ENCODE data around the gene SRCAP.
"Not testable (repeated sequence)": the region's sequence is repeated elsewhere in the genome, so short reads cannot be mapped to it uniquely, and the experiment has no call there.

SRCAP gene

DNA sequence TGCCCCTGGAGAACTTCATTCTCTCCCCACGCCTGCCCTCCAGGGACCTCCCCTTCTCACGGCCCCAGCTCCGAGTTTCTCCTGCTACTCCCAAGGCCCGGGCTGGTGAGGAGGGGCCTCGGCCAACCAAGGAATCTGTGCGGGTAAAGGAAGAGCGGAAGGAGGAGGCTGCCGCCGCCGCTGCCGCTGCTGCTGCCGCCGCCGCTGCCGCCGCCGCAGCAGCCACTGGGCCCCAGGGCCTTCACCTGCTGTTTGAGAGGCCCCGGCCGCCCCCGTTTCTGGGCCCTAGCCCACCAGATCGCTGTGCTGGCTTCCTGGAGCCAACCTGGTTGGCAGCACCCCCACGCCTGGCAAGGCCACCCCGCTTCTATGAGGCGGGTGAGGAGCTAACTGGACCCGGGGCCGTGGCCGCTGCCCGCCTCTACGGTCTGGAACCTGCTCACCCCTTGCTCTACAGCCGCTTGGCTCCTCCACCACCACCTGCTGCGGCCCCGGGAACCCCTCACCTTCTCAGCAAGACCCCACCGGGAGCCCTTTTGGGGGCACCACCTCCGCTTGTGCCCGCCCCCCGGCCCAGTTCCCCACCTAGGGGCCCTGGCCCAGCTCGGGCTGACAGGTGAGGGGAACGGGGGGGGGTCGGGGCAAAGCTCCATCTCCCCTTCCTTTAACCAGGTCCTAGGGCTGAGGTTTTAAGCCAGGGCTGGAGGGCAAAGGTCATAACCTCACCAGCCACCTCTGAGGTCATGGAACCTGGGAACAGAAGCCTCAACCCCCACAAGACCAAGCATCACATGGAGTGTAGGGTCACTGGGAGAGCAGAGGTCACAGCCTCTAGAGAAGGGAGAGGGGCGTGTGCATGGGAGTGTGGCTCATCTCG is 29.7 kb upstream of the SRCAP start:
- peak; percentile 6 for ATAC-seq (replicated peaks)
- Mint-ChIP-seq H3K27ac (peak overlapping the region in 1 of 2 donors; percentile 55), H3K27me3 (no peaks in the 10 kb centered on the region), H3K4me1 (ENCODE audit: low read depth in 2 of 2) (peaks cover 0 to 13% of the 10 kb centered on the region in 2 donors), H3K4me3 (no peak overlapping the region), H3K9me3 (no peaks in the 10 kb centered on the region), H3K36me3 (ENCODE audit: insufficient read depth) (peaks cover 65% of the 10 kb centered on the region)
- DNase-seq: no peak

- DNase-seq: no peak
- Mint-ChIP-seq H3K4me3 (no peak overlapping the region), H3K36me3 (ENCODE audit: insufficient read depth) (peaks cover 60% of the 10 kb centered on the region), H3K4me1 (ENCODE audit: low read depth in 2 of 2) (peaks cover 0 to 13% of the 10 kb centered on the region in 2 donors), H3K27ac (peak overlapping the region; percentile 35 to 55), H3K9me3 (no peaks in the 10 kb centered on the region), H3K27me3 (no peaks in the 10 kb centered on the region)
- peak; percentile 21 for ATAC-seq (replicated peaks)
These were observed 28.8 kb upstream of the SRCAP start for GRCh38 chr16:30669903-30670824.

- no peaks in the 10 kb centered on the region for H3K9me3 Mint-ChIP-seq
- H3K4me1 Mint-ChIP-seq (ENCODE audit: low read depth in 2 of 2): peaks cover 0 to 4% of the 10 kb centered on the region in 2 donors
- peak overlapping the region in 1 of 2 donors; percentile 46 for H3K27ac Mint-ChIP-seq
- ATAC-seq (replicated peaks): no peak
- H3K4me3 Mint-ChIP-seq: no peak overlapping the region
- no peaks in the 10 kb centered on the region for H3K27me3 Mint-ChIP-seq
- peaks cover 18% of the 10 kb centered on the region for H3K36me3 Mint-ChIP-seq (ENCODE audit: insufficient read depth)
- no peak for DNase-seq
These were observed 23.8 kb upstream of the SRCAP start for GRCh38 chr16:30675143-30675542.

GRCh38 chr16:30677931-30678585 is 20.9 kb upstream of the SRCAP start:
- H3K9me3 Mint-ChIP-seq: no peaks in the 10 kb centered on the region
- no peaks in the 10 kb centered on the region for H3K27me3 Mint-ChIP-seq
- no peak overlapping the region for H3K27ac Mint-ChIP-seq
- DNase-seq (no peak), ATAC-seq (replicated peaks) (no peak)
- no peaks in the 10 kb centered on the region for H3K4me1 Mint-ChIP-seq (ENCODE audit: low read depth in 2 of 2)
- H3K4me3 Mint-ChIP-seq: no peak overlapping the region
- peaks cover 4% of the 10 kb centered on the region for H3K36me3 Mint-ChIP-seq (ENCODE audit: insufficient read depth)

GRCh38 chr16:30678586-30678970 is 20.4 kb upstream of the SRCAP start:
- H3K9me3 Mint-ChIP-seq: no peaks in the 10 kb centered on the region
- H3K27me3 Mint-ChIP-seq: no peaks in the 10 kb centered on the region
- DNase-seq (no peak), ATAC-seq (replicated peaks) (no peak)
- no peak overlapping the region for H3K4me3 Mint-ChIP-seq
- no peaks in the 10 kb centered on the region for H3K4me1 Mint-ChIP-seq (ENCODE audit: low read depth in 2 of 2)
- no peak overlapping the region for H3K27ac Mint-ChIP-seq
- peaks cover 4% of the 10 kb centered on the region for H3K36me3 Mint-ChIP-seq (ENCODE audit: insufficient read depth)

- no peak overlapping the region for H3K27ac Mint-ChIP-seq
- no peaks in the 10 kb centered on the region for H3K9me3 Mint-ChIP-seq
- no peaks in the 10 kb centered on the region for H3K36me3 Mint-ChIP-seq (ENCODE audit: insufficient read depth)
- DNase-seq: no peak
- H3K4me1 Mint-ChIP-seq (ENCODE audit: low read depth in 2 of 2): no peaks in the 10 kb centered on the region
- H3K27me3 Mint-ChIP-seq: no peaks in the 10 kb centered on the region
- ATAC-seq (replicated peaks): no peak
- H3K4me3 Mint-ChIP-seq: no peak overlapping the region
These were observed 18.6 kb upstream of the SRCAP start for GRCh38 chr16:30680326-30680725.

DNA sequence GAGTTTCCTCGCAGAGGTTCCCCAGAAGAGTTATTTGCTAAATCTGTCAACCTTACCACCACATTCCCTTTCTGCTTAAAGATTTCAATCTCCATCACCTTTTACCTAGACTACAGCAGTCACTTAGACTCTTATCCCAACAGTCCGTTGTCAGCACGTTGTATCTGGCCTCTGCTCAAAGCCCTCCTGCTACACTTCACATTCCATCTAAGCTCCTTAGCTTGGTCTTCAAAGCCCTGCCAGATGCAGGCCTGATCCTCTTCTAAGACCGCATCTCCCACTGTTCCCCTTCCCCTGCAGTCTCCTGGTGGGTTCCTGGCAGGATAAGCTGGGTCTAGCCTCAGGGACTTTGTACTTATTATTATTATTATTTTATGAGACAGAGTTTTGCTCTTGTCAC is 10.3 kb upstream of the SRCAP start:
- no peak for ATAC-seq (replicated peaks)
- Mint-ChIP-seq H3K4me3 (no peak overlapping the region), H3K4me1 (ENCODE audit: low read depth in 2 of 2) (peaks cover 2 to 4% of the 10 kb centered on the region in 2 donors), H3K9me3 (no peaks in the 10 kb centered on the region), H3K27ac (no peak overlapping the region), H3K27me3 (no peaks in the 10 kb centered on the region), H3K36me3 (ENCODE audit: insufficient read depth) (no peaks in the 10 kb centered on the region)
- no peak for DNase-seq

DNA sequence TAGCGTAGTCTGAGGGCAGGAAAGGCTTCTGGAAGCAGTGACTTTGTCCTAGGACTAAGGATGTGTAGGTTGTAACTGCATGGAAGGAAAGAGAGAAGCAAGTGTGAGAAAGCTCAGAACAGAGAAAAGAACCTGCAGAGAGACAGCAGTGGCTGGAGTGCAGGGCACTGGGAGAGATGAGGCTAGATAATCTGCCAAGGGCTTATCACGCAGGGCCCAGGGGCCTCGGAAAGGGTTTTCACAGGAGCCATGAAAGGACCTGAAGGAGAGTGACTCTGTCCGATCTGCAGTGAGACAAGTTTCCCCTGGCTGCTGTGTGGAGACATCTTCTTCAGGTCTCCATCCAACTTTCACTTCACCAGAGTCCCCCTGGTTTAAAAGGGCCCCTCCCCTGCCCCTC is 7.1 kb upstream of the SRCAP start:
- Mint-ChIP-seq H3K36me3 (ENCODE audit: insufficient read depth) (peaks cover under 1% of the 10 kb centered on the region), H3K4me3 (no peak overlapping the region), H3K9me3 (no peaks in the 10 kb centered on the region), H3K27me3 (no peaks in the 10 kb centered on the region), H3K27ac (peak overlapping the region in 1 of 2 donors; percentile 42), H3K4me1 (ENCODE audit: low read depth in 2 of 2) (peaks cover 4 to 6% of the 10 kb centered on the region in 2 donors)
- no peak for ATAC-seq (replicated peaks)
- no peak for DNase-seq

GRCh38 chr16:30692396-30693064 is 6.4 kb upstream of the SRCAP start:
- H3K27me3 Mint-ChIP-seq: no peaks in the 10 kb centered on the region
- ATAC-seq (replicated peaks) (no peak), DNase-seq (no peak)
- no peak overlapping the region for H3K4me3 Mint-ChIP-seq
- no peaks in the 10 kb centered on the region for H3K9me3 Mint-ChIP-seq
- H3K4me1 Mint-ChIP-seq (ENCODE audit: low read depth in 2 of 2): peaks cover 7 to 10% of the 10 kb centered on the region in 2 donors
- H3K27ac Mint-ChIP-seq: peak overlapping the region in 1 of 2 donors; percentile 42
- H3K36me3 Mint-ChIP-seq (ENCODE audit: insufficient read depth): peaks cover 5% of the 10 kb centered on the region

- H3K27ac Mint-ChIP-seq: no peak overlapping the region
- peaks cover 31% of the 10 kb centered on the region for H3K36me3 Mint-ChIP-seq (ENCODE audit: insufficient read depth)
- DNase-seq (no peak), ATAC-seq (replicated peaks) (no peak)
- no peak overlapping the region for H3K4me3 Mint-ChIP-seq
- H3K4me1 Mint-ChIP-seq (ENCODE audit: low read depth in 2 of 2): peaks cover 22 to 27% of the 10 kb centered on the region in 2 donors
- no peaks in the 10 kb centered on the region for H3K9me3 Mint-ChIP-seq
- H3K27me3 Mint-ChIP-seq: no peaks in the 10 kb centered on the region
These were observed 3.9 kb upstream of the SRCAP start for GRCh38 chr16:30694926-30695693.

DNA sequence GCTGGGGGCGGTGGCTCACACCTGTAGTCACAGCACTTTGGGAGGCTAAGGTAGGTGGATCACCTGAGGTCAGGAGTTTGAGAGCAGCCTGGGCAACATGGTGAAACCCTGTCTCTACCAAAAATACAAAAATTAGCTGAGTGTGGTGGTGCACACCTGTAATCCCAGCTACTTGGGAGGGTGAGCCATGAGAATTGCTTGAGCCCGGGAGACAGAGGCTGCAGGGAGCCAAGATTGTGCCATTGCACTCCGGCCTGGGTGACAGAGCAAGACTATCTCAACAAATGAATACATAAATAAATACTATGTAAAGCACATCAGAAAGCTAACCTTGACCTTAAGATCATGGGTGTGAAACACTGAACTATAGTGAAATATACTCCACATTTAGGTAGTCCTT is 2.3 kb upstream of the SRCAP start:
- ATAC-seq (replicated peaks); H3K9me3 Mint-ChIP-seq; H3K4me3 Mint-ChIP-seq; H3K27ac Mint-ChIP-seq; H3K27me3 Mint-ChIP-seq; DNase-seq: not testable (repeated sequence)
- H3K4me1 Mint-ChIP-seq (ENCODE audit: low read depth in 2 of 2): peaks cover 25 to 28% of the 10 kb centered on the region in 2 donors
- peaks cover 46% of the 10 kb centered on the region for H3K36me3 Mint-ChIP-seq (ENCODE audit: insufficient read depth)

All from effector memory CD8-positive, alpha-beta T cell (primary cell).